Endodermal cell (in vitro differentiated cells): ENCODE data around the gene SLC34A1. TPM values are rescaled to one million over a fixed set of nuclear protein-coding genes. Genes with fewer than 3 reads are reported as not detected.

Source experiments
- DNase-seq: peaks from one replicate; pipeline ENCODE4 v3.0.0-alpha.2; 2017
- H3K27ac ChIP-seq: 2 replicates; pipeline ENCODE4 v1.5.1; 2013; ENCODE audit warnings: mild to moderate bottlenecking, low read depth, low read length, moderate library complexity
- H3K27me3 ChIP-seq: 2 replicates; pipeline ENCODE4 v1.6.1; 2013; ENCODE audit warnings: mild to moderate bottlenecking, low read length, moderate library complexity; ENCODE audit not compliant: insufficient read depth, control insufficient read depth, poor library complexity, severe bottlenecking
- H3K36me3 ChIP-seq: 2 replicates; pipeline ENCODE4 v1.7.0; 2013; ENCODE audit warnings: mild to moderate bottlenecking, low read length, moderate library complexity; ENCODE audit not compliant: control insufficient read depth, insufficient read depth
- H3K4me1 ChIP-seq: one replicate; pipeline ENCODE4 v1.7.0; 2013; ENCODE audit warnings: low read length; ENCODE audit not compliant: control insufficient read depth, insufficient read depth
- H3K4me3 ChIP-seq: 2 replicates; pipeline ENCODE4 v1.5.1; 2013; ENCODE audit warnings: mild to moderate bottlenecking, low read length, moderate library complexity
- H3K9ac ChIP-seq: 2 replicates; pipeline ENCODE4 v1.6.1; 2013; ENCODE audit warnings: mild to moderate bottlenecking, low read length, moderate library complexity; ENCODE audit not compliant: poor library complexity, severe bottlenecking; ENCODE audit errors: extremely low read depth
- H3K9me3 ChIP-seq: 2 replicates; pipeline ENCODE4 v1.6.1; 2013; ENCODE audit warnings: mild to moderate bottlenecking, low read length, moderate library complexity; ENCODE audit not compliant: control insufficient read depth
- H3K27ac Mint-ChIP-seq: 2 replicates; pipeline ENCODE4 v1.8.0; 2020; ENCODE audit warnings: mixed read lengths
- H3K27me3 Mint-ChIP-seq: 2 replicates; pipeline ENCODE4 v1.8.0; 2021; ENCODE audit warnings: mild to moderate bottlenecking, mixed read lengths; ENCODE audit not compliant: insufficient read depth
- H3K36me3 Mint-ChIP-seq: 2 replicates; pipeline ENCODE4 v1.8.0; 2020; ENCODE audit warnings: low read depth, mixed read lengths
- H3K4me1 Mint-ChIP-seq: 2 replicates; pipeline ENCODE4 v1.8.0; 2020; ENCODE audit warnings: mixed read lengths
- H3K4me3 Mint-ChIP-seq: 2 replicates; pipeline ENCODE4 v1.8.0; 2020; ENCODE audit warnings: mild to moderate bottlenecking, moderate library complexity, mixed read lengths
- H3K9me3 Mint-ChIP-seq: 2 replicates; pipeline ENCODE4 v1.8.0; 2020; ENCODE audit warnings: mild to moderate bottlenecking, mixed read lengths
- CTCF ChIP-seq: fragments of 200-600 bp; sonication (generic); conservative IDR thresholded peaks from 2 replicates; pipeline ENCODE4 v1.5.0; 2021; ENCODE audit warnings: antibody characterized with exemption, mild to moderate bottlenecking
- WGBS, 2 experiments: methylation state at CpG; one replicate each; pipeline versions ENCODE4 v1.1.5 to v1.1.7; 2013; ENCODE audit warnings: missing lambda C conversion rate in 2 of 2, mixed read lengths in 1 of 2; ENCODE audit not compliant: insufficient coverage in 1 of 2, insufficient read length in 1 of 2; 5-methylcytosine and 5-hydroxymethylcytosine counted together
- total RNA-seq, 2 donors: library from RNA; stranded (reverse); fragmentation: NEBNext Ultra II Directional in 1 of 2; extraction: Animal tissue kit (Norgen Biotek cat#: 25700) in 1 of 2; gene quantifications; 2 replicates in 1 of 2; 3 replicates in 1 of 2; pipeline ENCODE4 v1.2.1, GENCODE V29; 2021

SLC34A1 gene
- total RNA-seq, 2 donors from 2014 or later = not detected

DNA sequence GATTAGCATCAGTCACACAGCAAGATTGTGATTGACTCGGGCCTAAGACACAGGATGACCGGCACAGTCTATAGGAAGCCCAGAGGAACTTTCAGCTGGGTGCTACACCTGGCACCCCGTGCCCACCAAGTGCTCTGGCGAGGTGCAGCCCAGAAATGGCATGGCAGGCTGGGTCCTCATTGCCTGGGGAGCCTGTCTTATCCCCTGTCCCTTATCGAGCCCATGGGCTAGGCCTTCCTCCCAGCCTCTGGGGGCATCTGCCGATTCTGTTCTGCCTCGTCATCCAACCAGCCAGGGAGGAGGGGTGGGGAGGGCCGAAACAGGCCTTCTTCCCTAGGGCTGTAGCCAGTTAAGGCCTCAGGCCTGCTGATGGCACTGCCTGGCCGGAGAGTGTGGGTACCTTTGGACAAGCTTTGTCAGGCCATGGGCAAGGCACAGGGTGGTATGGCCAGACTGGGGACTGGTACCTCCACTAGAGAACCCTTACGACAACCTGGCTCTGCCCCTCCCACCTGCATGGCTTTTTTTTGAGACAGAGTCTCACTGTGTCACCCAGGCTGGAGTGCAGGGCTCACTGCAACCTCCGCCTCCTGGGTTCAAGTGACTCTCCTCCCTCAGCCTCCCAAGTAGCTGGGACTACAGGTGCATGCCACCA is 43.8 kb downstream of the SLC34A1 start:
- TF ChIP-seq CTCF = no peak
- H3K9me3 Mint-ChIP-seq = no peaks in the 10 kb centered on the region
- peak overlapping the region; percentile 90 for H3K4me3 ChIP-seq
- no peaks in the 10 kb centered on the region for H3K9me3 ChIP-seq
- peak overlapping the region; percentile 91 for H3K9ac ChIP-seq
- H3K27me3 Mint-ChIP-seq = peaks cover 7% of the 10 kb centered on the region
- no peaks in the 10 kb centered on the region for H3K27me3 ChIP-seq
- peak; percentile 45 for DNase-seq
- no peak overlapping the region for H3K27ac ChIP-seq
- H3K36me3 Mint-ChIP-seq = peaks cover 7% of the 10 kb centered on the region
- no peaks in the 10 kb centered on the region for H3K4me1 ChIP-seq
- H3K36me3 ChIP-seq = peaks cover 9% of the 10 kb centered on the region
- 90 to 96% methylated on average over 6 to 11 of the region's 11 CpGs for WGBS, 2 experiments
- H3K4me1 Mint-ChIP-seq = peaks cover 14% of the 10 kb centered on the region
- no peak overlapping the region for H3K27ac Mint-ChIP-seq
- H3K4me3 Mint-ChIP-seq = peak overlapping the region; percentile 74

DNA sequence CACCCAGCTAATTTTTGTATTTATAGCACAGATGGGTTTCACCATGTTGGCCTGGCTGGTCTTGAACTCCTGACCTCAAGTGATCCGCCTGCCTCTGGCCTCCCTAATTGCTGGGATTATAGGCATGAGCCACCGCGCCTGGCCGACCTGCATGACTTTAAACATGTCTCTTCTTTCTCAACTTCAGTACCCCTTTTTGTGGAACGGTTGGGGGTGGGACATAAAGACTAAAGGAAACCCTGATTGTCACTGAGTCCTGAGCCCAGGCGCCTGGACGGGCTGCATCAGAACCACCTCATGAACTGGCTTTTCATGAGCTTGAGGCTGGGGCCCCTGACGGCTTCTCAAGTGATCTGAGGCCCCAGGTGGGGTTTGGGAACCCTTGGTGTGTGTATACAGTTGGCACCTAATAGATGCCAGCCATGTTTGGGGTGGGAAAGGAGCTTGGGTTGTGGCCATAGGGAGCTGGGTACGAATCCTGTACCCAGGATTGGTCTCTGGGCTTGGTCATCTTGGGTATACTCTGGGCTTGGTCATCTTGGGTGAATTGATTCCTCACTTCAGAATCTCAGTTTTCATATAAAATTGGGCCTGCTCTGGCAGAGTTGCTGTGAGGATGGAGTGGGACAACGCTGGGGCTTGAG is 44.5 kb downstream of the SLC34A1 start:
- H3K9ac ChIP-seq = no peak overlapping the region
- H3K9me3 ChIP-seq = no peaks in the 10 kb centered on the region
- H3K27me3 ChIP-seq = no peaks in the 10 kb centered on the region
- H3K4me1 Mint-ChIP-seq = peaks cover 14% of the 10 kb centered on the region
- no peak overlapping the region for H3K27ac Mint-ChIP-seq
- H3K4me1 ChIP-seq = no peaks in the 10 kb centered on the region
- 91 to 98% methylated on average over 9 to 10 of the region's 10 CpGs for WGBS, 2 experiments
- H3K27ac ChIP-seq = no peak overlapping the region
- DNase-seq = peak; percentile 32
- peaks cover 10% of the 10 kb centered on the region for H3K36me3 Mint-ChIP-seq
- peaks cover 7% of the 10 kb centered on the region for H3K27me3 Mint-ChIP-seq
- peak overlapping the region; percentile 74 for H3K4me3 Mint-ChIP-seq
- H3K4me3 ChIP-seq = no peak overlapping the region
- no peaks in the 10 kb centered on the region for H3K9me3 Mint-ChIP-seq
- H3K36me3 ChIP-seq = peaks cover 10% of the 10 kb centered on the region
- no peak for TF ChIP-seq CTCF

DNA sequence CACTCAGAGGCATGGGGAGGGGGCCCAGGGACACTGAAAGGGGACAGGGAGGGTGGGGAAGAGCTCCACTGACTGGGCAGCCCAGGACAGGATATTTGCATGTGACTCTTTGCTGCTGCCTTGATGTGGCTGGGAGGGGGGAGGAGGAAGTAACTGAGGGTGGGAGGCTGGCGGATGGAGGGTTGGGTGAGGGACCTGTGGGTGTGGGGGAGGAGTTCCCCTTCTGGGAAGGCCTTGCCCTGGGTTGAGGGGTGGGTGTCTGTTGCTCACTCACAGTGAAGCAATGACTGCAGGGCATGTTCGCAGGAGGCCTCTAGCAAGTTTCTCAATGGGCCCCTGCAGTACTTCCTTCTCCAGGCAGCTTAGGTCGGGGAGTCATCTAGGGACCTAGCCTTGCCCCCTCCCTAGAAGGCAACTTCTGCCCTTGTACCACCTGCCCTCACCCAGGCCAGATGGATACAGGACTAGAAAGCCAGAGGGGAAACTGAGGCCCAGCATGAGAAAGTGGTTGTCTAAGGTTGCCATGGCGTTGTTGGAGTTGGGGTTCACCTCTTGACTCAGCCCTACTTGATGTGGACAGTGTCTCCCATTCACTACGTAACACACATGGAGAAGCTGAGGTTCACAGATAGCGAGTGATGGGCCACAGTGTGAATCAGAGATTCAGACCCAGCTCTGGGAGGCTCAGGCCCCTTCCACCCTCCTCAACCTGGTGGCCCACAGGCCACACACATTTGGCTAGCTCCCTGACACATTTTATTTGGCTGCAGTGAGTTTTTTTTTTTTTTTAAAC is 45.2 kb downstream of the SLC34A1 start:
- H3K9me3 ChIP-seq = no peaks in the 10 kb centered on the region
- peak; percentile 43 for DNase-seq
- H3K36me3 ChIP-seq = peaks cover 18% of the 10 kb centered on the region
- no peaks in the 10 kb centered on the region for H3K4me1 ChIP-seq
- no peaks in the 10 kb centered on the region for H3K27me3 ChIP-seq
- no peak for TF ChIP-seq CTCF
- no peak overlapping the region for H3K4me3 ChIP-seq
- H3K27ac Mint-ChIP-seq = no peak overlapping the region
- H3K27ac ChIP-seq = no peak overlapping the region
- H3K9ac ChIP-seq = no peak overlapping the region
- peaks cover 14% of the 10 kb centered on the region for H3K4me1 Mint-ChIP-seq
- no peaks in the 10 kb centered on the region for H3K9me3 Mint-ChIP-seq
- peaks cover 13% of the 10 kb centered on the region for H3K36me3 Mint-ChIP-seq
- H3K27me3 Mint-ChIP-seq = peaks cover 2% of the 10 kb centered on the region
- H3K4me3 Mint-ChIP-seq = no peak overlapping the region
- 95% methylated on average over 4 to 6 of the region's 6 CpGs for WGBS, 2 experiments
